ENCODE results near the gene SMG1.

Gene SMG1

DNA sequence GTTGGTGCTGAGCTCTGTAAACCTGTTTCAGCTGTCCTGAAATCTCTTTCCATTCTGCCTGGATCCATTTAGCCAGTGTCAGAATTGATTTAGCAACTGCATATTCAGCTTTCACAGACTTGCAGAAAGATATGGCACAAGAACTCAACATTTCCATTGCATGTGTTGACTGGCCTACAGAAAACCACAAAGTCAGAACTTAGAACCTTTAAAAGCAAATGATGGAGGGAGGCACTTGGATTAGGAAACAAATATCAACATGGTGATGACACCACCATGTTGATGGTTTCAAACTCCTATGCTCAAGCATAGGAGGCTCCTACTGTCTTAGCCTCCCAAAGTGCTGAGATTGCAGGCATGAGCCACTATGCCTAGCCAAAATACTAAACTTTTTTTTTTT is 72.5 kb downstream of the SMG1 start:
- DNase-seq (ENCODE audit: low read depth in 1 of 2, low spot score in 1 of 2) = no peak

DNA sequence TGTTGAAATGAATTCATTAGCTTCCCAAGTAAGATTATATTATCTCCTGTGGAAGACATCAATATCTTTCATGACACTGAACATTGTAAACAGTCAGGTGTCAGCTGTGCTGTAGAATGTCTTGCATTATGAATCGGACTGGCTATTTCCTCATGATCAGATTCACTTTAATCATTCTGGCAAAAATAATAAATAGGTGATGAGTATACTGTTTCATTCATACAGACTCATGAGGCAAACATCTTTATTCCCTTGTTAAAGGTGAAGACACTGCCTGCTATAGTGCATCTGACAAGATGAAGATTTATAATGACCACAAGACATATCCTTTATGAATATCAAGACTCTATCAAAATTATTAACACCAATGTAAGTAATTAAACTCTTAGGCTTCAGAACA is 73.6 kb downstream of the SMG1 start:
- no peak for DNase-seq (ENCODE audit: low read depth in 1 of 2, low spot score in 1 of 2)

GRCh38 chr16:18846416-18846815 is 79.8 kb downstream of the SMG1 start:
- DNase-seq (ENCODE audit: low read depth in 1 of 2, low spot score in 1 of 2) = no peak

- DNase-seq (ENCODE audit: low read depth in 1 of 2, low spot score in 1 of 2) = no peak
These were observed 83.6 kb downstream of the SMG1 start for GRCh38 chr16:18842565-18842964.

GRCh38 chr16:18841833-18842525 is 84.2 kb downstream of the SMG1 start:
- DNase-seq (ENCODE audit: low read depth in 1 of 2, low spot score in 1 of 2) = no peak

DNA sequence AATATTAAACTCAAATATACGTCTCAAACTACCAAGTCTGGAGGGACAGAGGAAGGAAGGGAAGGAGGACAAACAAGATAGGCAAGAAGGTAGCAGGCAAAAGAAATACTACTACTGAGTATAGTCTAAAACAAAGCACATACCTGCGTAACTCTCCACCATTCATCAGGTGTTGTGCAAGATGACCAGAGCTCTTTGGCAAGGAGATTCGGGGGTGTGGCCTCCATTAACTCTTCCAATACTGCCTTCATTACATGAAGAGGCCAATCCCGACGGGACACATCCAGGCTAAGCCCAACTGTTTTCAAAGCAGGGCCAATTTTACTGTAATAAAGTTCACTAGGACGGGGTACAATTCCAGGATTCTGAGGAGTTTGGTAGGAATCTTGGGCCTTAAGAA is 86.7 kb downstream of the SMG1 start:
- no peak for DNase-seq (ENCODE audit: low read depth in 1 of 2, low spot score in 1 of 2)

DNA sequence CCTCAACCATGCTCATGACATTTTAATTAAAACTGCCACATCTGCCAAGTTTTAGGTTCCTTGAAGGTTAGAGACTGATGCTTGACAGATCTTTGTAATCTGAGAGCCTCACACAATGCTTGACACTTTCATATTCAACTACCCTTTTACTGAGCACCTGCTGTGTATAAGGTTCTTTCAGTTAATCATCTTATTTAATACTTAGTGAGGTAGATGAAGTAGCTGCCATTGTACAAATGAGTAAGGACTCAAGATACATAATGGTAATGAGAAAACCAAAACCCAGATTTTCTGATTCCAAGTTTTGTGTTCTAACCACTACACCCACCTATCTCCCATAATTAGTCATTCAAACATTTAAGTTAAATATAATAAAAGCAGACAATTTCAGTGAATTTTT is 89.5 kb downstream of the SMG1 start:
- no peak for DNase-seq (ENCODE audit: low read depth in 1 of 2, low spot score in 1 of 2)

GRCh38 chr16:18834864-18835263 is 91.3 kb downstream of the SMG1 start:
- DNase-seq (ENCODE audit: low read depth in 1 of 2, low spot score in 1 of 2) = no peak

- no peak for DNase-seq (ENCODE audit: low read depth in 1 of 2, low spot score in 1 of 2)
These were observed 92.3 kb downstream of the SMG1 start for GRCh38 chr16:18833707-18834505.

DNA sequence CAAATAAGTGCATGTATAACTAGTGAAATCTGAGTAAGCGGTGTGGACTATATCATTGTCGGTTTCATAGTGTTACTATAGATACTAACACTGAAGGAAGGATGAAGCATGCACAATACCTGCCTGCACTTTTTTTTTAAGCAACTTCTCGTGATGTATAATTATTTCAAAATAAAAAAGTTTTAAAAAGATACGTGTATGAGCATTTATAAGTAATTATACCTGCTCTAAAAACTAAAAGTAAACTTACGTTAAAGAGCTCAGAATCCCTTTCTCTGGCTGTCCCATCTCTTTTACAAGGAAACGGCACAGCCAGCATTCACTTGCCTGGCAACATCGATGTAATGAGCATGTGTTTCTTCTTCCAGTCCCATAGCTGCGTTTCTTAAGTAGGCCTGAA is 93.6 kb downstream of the SMG1 start:
- DNase-seq (ENCODE audit: low read depth in 1 of 2, low spot score in 1 of 2) = no peak

DNA sequence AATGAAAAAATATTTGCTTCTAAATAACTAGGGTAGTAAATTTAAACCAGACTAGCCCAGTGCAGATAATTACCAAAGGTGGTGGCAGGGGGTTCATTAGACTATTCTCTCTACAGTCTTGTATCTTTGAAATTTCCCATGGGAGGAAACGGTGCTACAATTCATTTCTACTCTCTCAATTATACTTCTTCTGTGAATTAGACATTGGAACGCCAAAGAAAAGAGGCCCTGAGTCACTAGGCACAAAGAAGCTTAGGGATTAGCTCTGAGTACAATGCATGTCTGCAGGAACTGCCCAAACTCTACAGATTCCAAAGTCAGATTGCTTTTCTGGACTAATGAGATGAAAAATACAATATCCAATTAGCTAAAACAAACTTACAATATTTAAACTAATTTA is 94.2 kb downstream of the SMG1 start:
- DNase-seq (ENCODE audit: low read depth in 1 of 2, low spot score in 1 of 2) = no peak

DNA sequence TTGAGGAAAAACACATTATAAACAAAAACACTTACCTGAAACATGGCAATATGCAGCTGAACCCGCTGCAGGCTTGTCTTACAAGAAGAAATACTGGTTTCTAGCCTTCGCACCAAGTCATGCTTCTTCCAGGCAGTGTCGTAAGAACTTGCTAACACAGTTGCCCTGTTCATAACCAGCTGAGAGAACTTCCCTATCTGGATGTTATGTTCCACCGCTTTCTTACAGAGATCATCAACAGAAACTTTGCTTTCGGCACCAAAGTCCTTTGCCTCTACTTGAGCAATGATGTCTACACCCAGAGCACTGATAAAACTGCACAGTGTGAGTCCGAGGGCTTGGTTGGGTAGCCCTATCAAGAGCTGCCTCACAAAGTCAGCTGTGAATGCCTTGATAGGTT is 97.0 kb downstream of the SMG1 start:
- no peak for DNase-seq (ENCODE audit: low read depth in 1 of 2, low spot score in 1 of 2)

DNA sequence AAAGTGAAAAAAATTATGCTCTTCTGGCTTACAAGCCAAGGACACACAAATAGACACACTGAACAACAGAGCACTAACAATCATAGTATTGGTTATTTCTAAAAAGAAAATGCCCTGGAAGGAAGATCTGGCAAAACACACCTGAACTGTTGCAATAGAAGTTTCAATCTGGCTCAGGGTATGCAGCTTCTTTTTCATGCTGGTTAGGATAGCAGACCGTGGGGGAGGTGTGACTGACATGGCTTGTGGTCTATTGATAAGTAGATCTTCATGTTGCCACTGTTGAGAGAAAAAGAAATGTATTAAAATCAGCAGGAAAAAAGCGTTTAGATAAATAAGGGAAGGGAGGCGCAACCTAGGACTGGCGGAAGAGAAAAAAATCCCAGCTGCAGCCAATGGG is 98.3 kb downstream of the SMG1 start:
- no peak for DNase-seq (ENCODE audit: low read depth in 1 of 2, low spot score in 1 of 2)

GRCh38 chr16:18816286-18816685 is 109.9 kb downstream of the SMG1 start:
- no peak for DNase-seq (ENCODE audit: low read depth in 1 of 2, low spot score in 1 of 2)

DNA sequence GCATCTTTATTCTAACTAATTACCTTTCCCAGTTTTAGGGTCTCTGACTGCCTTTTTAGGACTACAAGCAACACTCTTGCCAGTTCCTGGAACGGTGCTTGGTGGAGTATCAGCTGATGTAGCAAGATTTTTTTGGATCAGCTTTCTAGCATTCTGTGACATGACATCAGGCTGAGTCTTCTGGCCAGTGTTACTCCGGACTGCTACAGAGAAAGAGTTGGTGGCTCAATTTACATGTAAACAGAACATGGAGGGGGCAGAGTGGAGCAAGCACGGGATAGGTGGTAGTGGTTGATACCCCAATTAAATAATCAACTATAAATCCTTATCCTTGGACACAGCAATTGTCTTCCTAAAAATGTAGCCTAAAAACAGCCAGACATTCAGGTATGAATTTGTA is 114.3 kb downstream of the SMG1 start:
- DNase-seq (ENCODE audit: low read depth in 1 of 2, low spot score in 1 of 2) = no peak

GRCh38 chr16:18809165-18809564 is 117.0 kb downstream of the SMG1 start:
- no peak for DNase-seq (ENCODE audit: low read depth in 1 of 2, low spot score in 1 of 2)

- no peak for DNase-seq (ENCODE audit: low read depth in 1 of 2, low spot score in 1 of 2)
These were observed 120.9 kb downstream of the SMG1 start for GRCh38 chr16:18805257-18805773.

GRCh38 chr16:18804540-18804939 is 121.7 kb downstream of the SMG1 start:
- DNase-seq (ENCODE audit: low read depth in 1 of 2, low spot score in 1 of 2) = no peak

DNA sequence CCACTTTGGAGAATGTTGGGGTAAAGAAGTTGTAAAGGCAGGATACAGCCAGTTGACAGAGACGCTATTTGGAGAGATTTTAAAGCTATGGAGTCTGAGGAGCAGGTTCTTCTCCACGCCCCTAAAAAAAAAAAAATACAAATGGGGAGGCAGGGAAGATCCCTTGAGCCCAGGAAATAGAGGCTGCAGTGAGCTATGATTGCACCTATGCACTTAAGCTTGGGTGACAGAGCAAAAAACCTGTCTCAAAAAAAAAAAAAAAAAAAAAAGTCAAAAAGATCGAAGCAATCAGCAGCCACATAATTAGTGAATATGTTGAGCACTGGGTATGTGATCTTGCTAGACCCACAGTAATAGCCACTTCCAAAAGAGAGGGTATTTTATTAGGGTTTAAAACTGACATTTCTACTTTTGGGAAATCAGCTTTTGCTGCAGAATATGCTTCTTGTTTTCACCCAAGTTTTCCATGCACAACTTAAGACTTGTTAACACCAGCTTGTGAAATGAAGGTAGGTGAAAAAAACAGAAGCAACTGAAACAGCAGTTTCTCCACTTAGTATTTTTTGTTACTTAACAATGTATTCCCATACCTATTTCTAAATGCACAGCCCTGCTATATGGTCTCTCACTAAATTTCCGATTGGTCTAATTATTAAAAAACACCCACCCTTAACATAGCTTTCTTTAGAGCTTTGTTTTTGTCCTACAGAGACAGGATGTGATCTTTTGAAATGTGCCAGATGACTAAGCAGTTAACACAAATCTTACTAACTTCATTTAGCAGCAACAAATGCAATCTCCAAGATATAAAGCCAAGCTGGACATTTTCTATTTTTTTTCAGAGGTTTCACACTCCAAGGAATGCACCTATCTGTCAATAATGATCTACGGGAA is 122.4 kb downstream of the SMG1 start:
- no peak for DNase-seq (ENCODE audit: low read depth in 1 of 2, low spot score in 1 of 2)

DNA sequence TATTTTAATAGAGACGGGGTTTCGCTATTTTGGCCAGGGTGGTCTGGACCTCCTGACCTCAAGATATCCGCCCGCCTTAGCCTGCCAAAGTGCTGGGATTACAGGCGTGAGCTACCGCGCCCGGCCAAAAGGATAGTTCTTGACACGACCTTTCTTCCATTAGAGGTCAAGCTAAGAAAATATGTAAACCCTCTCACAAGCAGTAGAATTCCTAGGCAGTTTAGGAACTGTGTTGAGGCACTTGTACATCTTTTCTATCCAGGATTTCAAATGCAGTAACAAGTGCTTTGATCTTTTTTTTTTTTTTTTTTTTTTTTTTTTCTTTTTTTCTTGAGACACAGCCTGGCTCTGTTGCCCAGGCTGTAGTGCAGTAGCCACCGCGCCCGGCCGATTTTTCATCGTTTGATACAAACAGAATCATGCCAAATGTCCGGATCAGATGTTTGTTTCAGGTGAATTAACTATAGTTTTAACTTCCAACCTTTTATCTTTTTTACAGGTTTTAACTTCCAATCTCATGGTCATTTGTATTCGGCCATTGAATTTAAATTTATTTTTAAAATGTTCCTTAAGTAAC is 123.4 kb downstream of the SMG1 start:
- no peak for DNase-seq (ENCODE audit: low read depth in 1 of 2, low spot score in 1 of 2)

Data from activated T-helper 1 cell treated with anti-CD3 and anti-CD28 coated beads, Interleukin-2, amount 50 U/mL, for 16 hours (primary cell).